ENCODE data around the gene NAA35.

NAA35 gene

GRCh38 chr9:86062845-86063693, 122.1 kb downstream of the NAA35 start:
- ChIA-PET CTCF (interaction anchor here (0.6 kb wide), 1 partner anchor 155 kb away, joined by 5 read pairs; no protein-coding TSS in a partner anchor), POLR2A (no interaction called here)
- TF ChIP-seq BHLHE40 (IDR thresholded peaks at IDR 0.05; ENCODE audit: borderline replicate concordance) (no peak), FOXM1 (IDR thresholded peaks at IDR 0.05; ENCODE audit: borderline replicate concordance) (no peak), LEF1 (IDR thresholded peaks at IDR 0.05; ENCODE audit: borderline replicate concordance) (no peak), HDGF (IDR thresholded peaks at IDR 0.05; ENCODE audit: borderline replicate concordance) (no peak), CTBP1 (IDR thresholded peaks at IDR 0.05; ENCODE audit: borderline replicate concordance) (no peak), ELF4 (IDR thresholded peaks at IDR 0.05) (no peak), TARDBP (IDR thresholded peaks at IDR 0.05) (no peak), FOXK2 (IDR thresholded peaks at IDR 0.05) (no peak), SUZ12 (IDR thresholded peaks at IDR 0.05) (no peak), ARNT (IDR thresholded peaks at IDR 0.05) (no peak), L3MBTL2 (conservative IDR thresholded peaks at IDR 0.05) (no peak), PKNOX1 (IDR thresholded peaks at IDR 0.05) (no peak), ZNF384 (IDR thresholded peaks at IDR 0.05) (no peak)
- no peak for DNase-seq (ENCODE audit: extremely low spot score)

GRCh38 chr9:86064220-86064619, 123.3 kb downstream of the NAA35 start:
- TF ChIP-seq L3MBTL2 (conservative IDR thresholded peaks at IDR 0.05) = no peak
- TF ChIP-seq FOXM1 (IDR thresholded peaks at IDR 0.05; ENCODE audit: borderline replicate concordance) = no peak
- TF ChIP-seq SP1 (IDR thresholded peaks at IDR 0.05) = no peak
- TF ChIP-seq ZNF384 (IDR thresholded peaks at IDR 0.05) = no peak
- TF ChIP-seq FOXK2 (IDR thresholded peaks at IDR 0.05) = no peak
- no peak for TF ChIP-seq CTBP1 (IDR thresholded peaks at IDR 0.05; ENCODE audit: borderline replicate concordance)
- no peak for TF ChIP-seq PKNOX1 (IDR thresholded peaks at IDR 0.05)
- TF ChIP-seq FOXA1 (IDR thresholded peaks at IDR 0.05) = no peak
- TF ChIP-seq SUZ12 (IDR thresholded peaks at IDR 0.05) = no peak
- no peak for TF ChIP-seq TARDBP (IDR thresholded peaks at IDR 0.05)
- TF ChIP-seq ELF4 (IDR thresholded peaks at IDR 0.05) = no peak
- no peak for TF ChIP-seq HDGF (IDR thresholded peaks at IDR 0.05; ENCODE audit: borderline replicate concordance)
- TF ChIP-seq NFRKB (IDR thresholded peaks at IDR 0.05) = no peak
- no peak for TF ChIP-seq BHLHE40 (IDR thresholded peaks at IDR 0.05; ENCODE audit: borderline replicate concordance)
- no peak for TF ChIP-seq LEF1 (IDR thresholded peaks at IDR 0.05; ENCODE audit: borderline replicate concordance)
- no peak for TF ChIP-seq ARNT (IDR thresholded peaks at IDR 0.05)
- ChIA-PET POLR2A (no interaction called here), CTCF (no interaction called here)
- DNase-seq (ENCODE audit: extremely low spot score) = no peak

GRCh38 chr9:86069206-86069869, 128.4 kb downstream of the NAA35 start:
- ChIA-PET POLR2A (no interaction called here), CTCF (interaction anchor here (0.6 kb wide), 1 partner anchor 47 kb away, joined by 4 read pairs; no protein-coding TSS in a partner anchor)
- TF ChIP-seq FOXK2 (IDR thresholded peaks at IDR 0.05) = no peak
- TF ChIP-seq L3MBTL2 (conservative IDR thresholded peaks at IDR 0.05) = no peak
- TF ChIP-seq FOXM1 (IDR thresholded peaks at IDR 0.05; ENCODE audit: borderline replicate concordance) = no peak
- TF ChIP-seq FOXA1 (IDR thresholded peaks at IDR 0.05) = no peak
- no peak for TF ChIP-seq TARDBP (IDR thresholded peaks at IDR 0.05)
- no peak for TF ChIP-seq SP1 (IDR thresholded peaks at IDR 0.05)
- no peak for DNase-seq (ENCODE audit: extremely low spot score)
